Heart left ventricle (tissue), 13 donors: ENCODE measurements around the gene DAAM2.

ENCODE experiments used
- CTCF ChIP-seq, 12 donors: fragments of 200-600 bp; sonication (generic) in 4 of 12; IDR thresholded peaks; one replicate each; pipeline versions ENCODE4 v1.5.0 to v1.8.0; 2018 to 2022; ENCODE audit warnings: antibody characterized with exemption in 12 of 12, mild to moderate bottlenecking in 5 of 12
- POLR2A ChIP-seq, 2 donors: fragments of 450-650 bp; IDR thresholded peaks; one replicate each; pipeline ENCODE4 v1.6.1; 2017; ENCODE audit warnings: antibody characterized with exemption in 2 of 2, mild to moderate bottlenecking in 2 of 2, moderate library complexity in 2 of 2
- donor health status: ischemic (EF 13 %, LVEDD 7.1; RV severe dilation, severe dysfunction).
- donor health status: DM: no; HTN: yes; CAD: no.
- donor health status: DM: no; HTN: no; CAD: no.
- donor health status: ischemic (EF 25% LVEDD 6.9; RV normal size, moderate dysfunction).
- donor health status: ischemic (EF 25% LVEDD 5.7; RV mildly dilated, moderate dysfunction).
- donor health status: ischemic (EF 35%, LVEDD 5.7; RV mildly dilated, moderate dysfunction).
- donor health status: nonischemic (EF 11% LVEDD 7.7; RV severe dilation, severe dysfunction).
- donor health status: DM: yes; HTN: yes; CAD: no.
- donor health status: PGD.
- donor health status: ischemic (EF 29% LVEDD 5.4; RV normal size, mild dysfunction).
- donor health status: nonischemic (EF 23%, LVEDD 6.1; RV moderate dilation, normal function).

- TF ChIP-seq CTCF (IDR thresholded peaks at IDR 0.05): no peak
- TF ChIP-seq POLR2A (IDR thresholded peaks at IDR 0.05): no peak
These were observed 88.4 kb downstream of the DAAM2 start for GRCh38 chr6:39880594-39880993.
